GM23338 (cell line): ENCODE results near the gene REEP6. TPM values are rescaled to one million over a fixed set of nuclear protein-coding genes. Genes with fewer than 3 reads are reported as not detected.

Experiments used
- ATAC-seq: fragments of 200-7000 bp; cut with Tn5 transposase; 3 replicates; pipeline ENCODE4 v1.9.1; 2020
- DNase-seq: peaks from one replicate; pipeline ENCODE4 v3.0.0-alpha.2; 2015; ENCODE audit warnings: low spot score
- H2AFZ ChIP-seq: fragments of 200-600 bp; sonication (generic); 2 replicates; pipeline ENCODE4 v1.8.0; 2016; ENCODE audit warnings: antibody characterized with exemption, mild to moderate bottlenecking, moderate library complexity
- H3F3A ChIP-seq: fragments of 200-600 bp; sonication (generic); replicated peaks from 2 replicates; pipeline ENCODE4 v1.8.0; 2017; ENCODE audit warnings: antibody characterized with exemption, mixed run types, low read depth
- H3K27ac ChIP-seq: fragments of 200-600 bp; sonication (generic); 2 replicates; pipeline ENCODE4 v1.6.1; 2016; ENCODE audit warnings: low read depth
- H3K27me3 ChIP-seq: fragments of 200-600 bp; sonication (generic); 2 replicates; pipeline ENCODE4 v1.8.0; 2016; ENCODE audit warnings: mild to moderate bottlenecking, mixed run types, moderate library complexity; ENCODE audit not compliant: insufficient read depth
- H3K36me3 ChIP-seq: fragments of 200-600 bp; sonication (generic); 2 replicates; pipeline ENCODE4 v1.8.0; 2016; ENCODE audit warnings: mild to moderate bottlenecking; ENCODE audit not compliant: insufficient read depth
- H3K4me1 ChIP-seq: fragments of 200-600 bp; sonication (generic); 2 replicates; pipeline ENCODE4 v1.8.0; 2016; ENCODE audit warnings: mild to moderate bottlenecking, moderate library complexity; ENCODE audit not compliant: insufficient read depth
- H3K4me2 ChIP-seq: fragments of 200-600 bp; sonication (generic); 2 replicates; pipeline ENCODE4 v1.7.1; 2017; ENCODE audit warnings: mixed run types
- H3K4me3 ChIP-seq: fragments of 200-600 bp; sonication (generic); 2 replicates; pipeline ENCODE4 v1.6.1; 2016; ENCODE audit warnings: mixed run types
- H3K79me2 ChIP-seq: fragments of 200-600 bp; sonication (generic); replicated peaks from 2 replicates; pipeline ENCODE4 v1.8.0; 2017; ENCODE audit warnings: mild to moderate bottlenecking; ENCODE audit not compliant: insufficient read depth
- H3K9me2 ChIP-seq: fragments of 200-600 bp; sonication (generic); 2 replicates; pipeline ENCODE4 v1.8.0; 2017; ENCODE audit not compliant: insufficient read depth
- H4K20me1 ChIP-seq: fragments of 200-600 bp; sonication (generic); replicated peaks from 2 replicates; pipeline ENCODE4 v1.8.0; 2017; ENCODE audit warnings: mild to moderate bottlenecking; ENCODE audit not compliant: insufficient read depth
- H3K27ac Mint-ChIP-seq: 2 replicates; pipeline ENCODE4 v1.8.0; 2020; ENCODE audit warnings: inconsistent platforms, mild to moderate bottlenecking, moderate library complexity, mixed read lengths
- H3K27me3 Mint-ChIP-seq: 3 replicates; pipeline ENCODE4 v1.8.0; 2022; ENCODE audit warnings: low read depth, mild to moderate bottlenecking, moderate library complexity, mixed read lengths, inconsistent platforms; ENCODE audit not compliant: insufficient read depth, poor library complexity
- H3K36me3 Mint-ChIP-seq: 3 replicates; pipeline ENCODE4 v1.8.0; 2021; ENCODE audit warnings: low read depth, mild to moderate bottlenecking, inconsistent platforms, moderate library complexity, mixed read lengths
- H3K4me1 Mint-ChIP-seq: 3 replicates; pipeline ENCODE4 v1.8.0; 2020; ENCODE audit warnings: mild to moderate bottlenecking, inconsistent platforms, mixed read lengths
- H3K4me3 Mint-ChIP-seq: 3 replicates; pipeline ENCODE4 v1.8.0; 2021; ENCODE audit warnings: moderate library complexity, mild to moderate bottlenecking, inconsistent platforms, mixed read lengths
- H3K9me3 Mint-ChIP-seq: 3 replicates; pipeline ENCODE4 v1.8.0; 2020; ENCODE audit warnings: moderate library complexity, mild to moderate bottlenecking, inconsistent platforms, mixed read lengths
- CTCF ChIP-seq, 2 experiments: fragments of 200-600 bp in 1 of 2; sonication (generic) in 1 of 2; conservative IDR thresholded peaks; 2 replicates each; pipeline versions ENCODE4 v1.5.1 to v1.6.1; 2016 to 2017; ENCODE audit warnings: antibody characterized with exemption in 2 of 2, low read depth in 2 of 2, mild to moderate bottlenecking in 2 of 2, moderate library complexity in 1 of 2
- ETS1 ChIP-seq: IDR thresholded peaks from 2 replicates; pipeline ENCODE4 v1.6.1; 2016; ENCODE audit warnings: antibody characterized with exemption
- JUNB ChIP-seq: IDR thresholded peaks from one replicate; pipeline ENCODE4 v1.6.1; 2016; ENCODE audit warnings: antibody characterized with exemption; ENCODE audit not compliant: unreplicated experiment
- NANOG ChIP-seq: IDR thresholded peaks from 2 replicates; pipeline ENCODE4 v1.6.1; 2016; ENCODE audit warnings: antibody characterized with exemption, borderline replicate concordance
- POLR2AphosphoS5 ChIP-seq: IDR thresholded peaks from 2 replicates; pipeline ENCODE4 v1.6.1; 2016; ENCODE audit warnings: antibody characterized with exemption, low read depth
- REST ChIP-seq: IDR thresholded peaks from one replicate; pipeline ENCODE4 v1.6.1; 2018; ENCODE audit warnings: antibody characterized with exemption; ENCODE audit not compliant: unreplicated experiment
- ZNF114 ChIP-seq: fragments of 250-450 bp; sonication (Bioruptor Pico); IDR thresholded peaks from 2 replicates; pipeline ENCODE4 v1.5.0; 2020; ENCODE audit warnings: mild to moderate bottlenecking, moderate library complexity
- ZNF331 ChIP-seq: fragments of 250-450 bp; sonication (Bioruptor Pico); IDR thresholded peaks from 2 replicates; pipeline ENCODE4 v1.5.0; 2020; ENCODE audit warnings: low read depth, mild to moderate bottlenecking, moderate library complexity
- ZNF462 ChIP-seq: fragments of 250-450 bp; sonication (Bioruptor Pico); IDR thresholded peaks from 2 replicates; pipeline ENCODE4 v1.5.0; 2020; ENCODE audit warnings: mild to moderate bottlenecking, moderate library complexity
- polyA plus RNA-seq: library from polyadenylated mRNA; unstranded; fragments of >200 nt; fragmentation: Nextera tagmentation; extraction: Ambion mirVana; gene quantifications from 2 replicates; pipeline ENCODE4 v1.2.1, GENCODE V29; 2016
- total RNA-seq: library from RNA; depleted of rRNA; stranded (reverse); fragments of >200 nt; shearing (Covaris generic); gene quantifications from 2 replicates; pipeline ENCODE4 v1.2.3, GENCODE V29; 2014

REEP6 gene
- total and polyA plus RNA-seq, 2 experiments from 2014 or later, result 15.2 to 20.0 TPM

GRCh38 chr19:1503925-1504773, 13.2 kb downstream of the REEP6 start (continued):
- no peak for TF ChIP-seq NANOG
- TF ChIP-seq ZNF114, result no peak
- TF ChIP-seq ZNF462 (CRISPR knock-in tag), result no peak
- TF ChIP-seq POLR2AphosphoS5, result no peak
- TF ChIP-seq ETS1, result no peak

GRCh38 chr19:1505012-1505411, 14.0 kb downstream of the REEP6 start:
- Mint-ChIP-seq H3K27me3 (peaks cover 35% of the 10 kb centered on the region), H3K9me3 (peaks cover 20% of the 10 kb centered on the region), H3K4me3 (no peak overlapping the region), H3K36me3 (no peaks in the 10 kb centered on the region; the same call in 2 of the 3 replicates), H3K4me1 (peaks cover 2% of the 10 kb centered on the region), H3K27ac (no peak overlapping the region)
- no peak overlapping the region for H3K4me3 ChIP-seq
- H3K79me2 ChIP-seq, result no peaks in the 10 kb centered on the region
- DNase-seq, result no peak
- no peak overlapping the region for H3K27ac ChIP-seq
- H3K27me3 ChIP-seq, result peaks cover 18% of the 10 kb centered on the region
- H3K4me2 ChIP-seq, result no peak overlapping the region
- H2AFZ ChIP-seq, result no peak overlapping the region
- no peaks in the 10 kb centered on the region for H3K9me2 ChIP-seq
- no peaks in the 10 kb centered on the region for H3K36me3 ChIP-seq
- H3F3A ChIP-seq, result peaks cover 12% of the 10 kb centered on the region; the same call in 1 of the 2 replicates
- H3K4me1 ChIP-seq, result 0 out of 2 replicates have a peak, but pooled peaks cover 5% of the 10 kb centered on the region
- no peak for ATAC-seq
- no peaks in the 10 kb centered on the region for H4K20me1 ChIP-seq
- TF ChIP-seq ZNF331 (CRISPR knock-in tag) (no peak), REST (no peak), JUNB (no peak), CTCF (conservative IDR thresholded peaks at IDR 0.05; ENCODE audit: low read depth in 2 of 2) (no peak)
